ENCODE results near the gene PPP1R3G. TPM values are rescaled to one million over a fixed set of nuclear protein-coding genes. Genes with fewer than 3 reads are reported as not detected.
A peak's percentile ranks its signal among the peaks of the same experiment; 100 is the strongest.

PPP1R3G gene
- total and polyA plus RNA-seq, 8 donors, result 0.17 to 1.4 (median 1.0) TPM

DNA sequence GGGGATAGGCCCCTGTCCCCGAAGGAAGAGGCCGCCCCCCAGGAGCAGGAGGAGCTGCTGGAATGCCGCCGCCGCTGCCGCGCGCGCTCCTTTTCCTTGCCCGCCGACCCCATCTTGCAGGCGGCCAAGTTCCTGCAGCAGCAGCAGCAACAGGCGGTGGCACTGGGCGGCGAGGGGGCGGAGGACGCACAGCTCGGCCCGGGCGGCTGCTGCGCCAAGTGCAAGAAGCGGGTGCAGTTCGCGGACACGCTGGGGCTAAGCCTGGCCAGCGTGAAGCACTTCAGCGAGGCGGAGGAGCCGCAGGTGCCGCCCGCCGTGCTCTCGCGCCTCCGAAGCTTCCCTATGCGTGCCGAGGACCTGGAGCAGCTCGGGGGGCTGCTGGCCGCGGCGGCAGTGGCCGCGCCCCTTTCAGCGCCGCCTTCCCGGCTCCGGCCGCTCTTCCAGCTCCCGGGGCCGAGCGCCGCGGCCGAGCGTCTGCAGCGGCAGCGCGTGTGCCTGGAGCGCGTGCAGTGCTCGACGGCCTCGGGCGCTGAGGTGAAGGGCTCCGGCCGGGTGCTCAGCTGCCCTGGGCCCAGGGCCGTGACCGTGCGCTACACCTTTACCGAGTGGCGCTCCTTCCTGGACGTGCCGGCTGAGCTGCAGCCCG lies 630 bp downstream of the PPP1R3G start:
- Histone ChIP-seq H3K4me1 (peaks cover 0 to 35% of the 10 kb centered on the region in 2 donors), H3K27me3 (peaks cover 15 to 70% of the 10 kb centered on the region in 2 donors), H3K27ac (peak overlapping the region in 1 of 2 donors; percentile 26), H3K9me3 (no peaks in the 10 kb centered on the region), H3K36me3 (no peaks in the 10 kb centered on the region), H3K4me3 (peak overlapping the region; percentile 53 to 56)
- TF ChIP-seq, protein P1, sequence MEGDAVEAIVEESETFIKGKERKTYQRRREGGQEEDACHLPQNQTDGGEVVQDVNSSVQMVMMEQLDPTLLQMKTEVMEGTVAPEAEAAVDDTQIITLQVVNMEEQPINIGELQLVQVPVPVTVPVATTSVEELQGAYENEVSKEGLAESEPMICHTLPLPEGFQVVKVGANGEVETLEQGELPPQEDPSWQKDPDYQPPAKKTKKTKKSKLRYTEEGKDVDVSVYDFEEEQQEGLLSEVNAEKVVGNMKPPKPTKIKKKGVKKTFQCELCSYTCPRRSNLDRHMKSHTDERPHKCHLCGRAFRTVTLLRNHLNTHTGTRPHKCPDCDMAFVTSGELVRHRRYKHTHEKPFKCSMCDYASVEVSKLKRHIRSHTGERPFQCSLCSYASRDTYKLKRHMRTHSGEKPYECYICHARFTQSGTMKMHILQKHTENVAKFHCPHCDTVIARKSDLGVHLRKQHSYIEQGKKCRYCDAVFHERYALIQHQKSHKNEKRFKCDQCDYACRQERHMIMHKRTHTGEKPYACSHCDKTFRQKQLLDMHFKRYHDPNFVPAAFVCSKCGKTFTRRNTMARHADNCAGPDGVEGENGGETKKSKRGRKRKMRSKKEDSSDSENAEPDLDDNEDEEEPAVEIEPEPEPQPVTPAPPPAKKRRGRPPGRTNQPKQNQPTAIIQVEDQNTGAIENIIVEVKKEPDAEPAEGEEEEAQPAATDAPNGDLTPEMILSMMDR (IDR thresholded peaks at IDR 0.05), result no peak
- ATAC-seq, result peak; percentile 41
- intact Hi-C loops (cut with DNase I), result no loop called here
- DNase-seq, result peak in 2 of 4 donors; percentile 40 to 43

DNA sequence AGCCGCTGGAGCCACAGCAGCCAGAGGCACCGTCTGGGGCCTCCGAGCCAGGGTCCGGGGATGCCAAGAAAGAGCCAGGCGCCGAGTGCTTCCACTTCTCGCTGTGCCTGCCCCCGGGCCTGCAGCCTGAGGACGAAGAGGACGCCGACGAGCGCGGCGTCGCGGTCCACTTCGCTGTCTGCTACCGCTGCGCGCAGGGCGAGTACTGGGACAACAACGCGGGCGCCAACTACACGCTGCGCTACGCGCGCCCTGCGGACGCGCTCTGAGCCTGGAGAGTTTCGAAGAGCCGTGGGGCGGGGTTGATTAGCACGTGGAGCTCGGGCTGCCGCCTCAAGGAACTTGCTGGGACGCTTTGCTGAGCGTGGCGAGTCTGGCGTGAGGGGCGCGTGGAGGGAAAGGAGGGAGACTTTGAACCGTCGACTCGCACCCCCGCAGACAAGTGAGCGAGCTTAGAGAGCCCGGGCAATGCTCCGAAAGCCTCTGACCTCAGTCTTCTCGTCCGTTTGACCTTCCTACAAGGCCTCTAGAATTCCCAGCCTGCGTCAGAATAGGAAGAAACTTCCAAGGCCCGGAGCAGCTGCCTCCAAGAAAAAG lies 1.3 kb downstream of the PPP1R3G start:
- no peaks in the 10 kb centered on the region for H3K36me3 ChIP-seq
- no peak for ATAC-seq
- peaks cover 0 to 35% of the 10 kb centered on the region in 2 donors for H3K4me1 ChIP-seq
- H3K27ac ChIP-seq, result no peak overlapping the region
- peaks cover 15 to 72% of the 10 kb centered on the region in 2 donors for H3K27me3 ChIP-seq
- no peaks in the 10 kb centered on the region for H3K9me3 ChIP-seq
- intact Hi-C loops (cut with DNase I), result no loop called here
- TF ChIP-seq, protein P1 (IDR thresholded peaks at IDR 0.05), result no peak
- peak in 1 of 4 donors; percentile 19 for DNase-seq
- peak overlapping the region; percentile 53 to 56 for H3K4me3 ChIP-seq

DNA sequence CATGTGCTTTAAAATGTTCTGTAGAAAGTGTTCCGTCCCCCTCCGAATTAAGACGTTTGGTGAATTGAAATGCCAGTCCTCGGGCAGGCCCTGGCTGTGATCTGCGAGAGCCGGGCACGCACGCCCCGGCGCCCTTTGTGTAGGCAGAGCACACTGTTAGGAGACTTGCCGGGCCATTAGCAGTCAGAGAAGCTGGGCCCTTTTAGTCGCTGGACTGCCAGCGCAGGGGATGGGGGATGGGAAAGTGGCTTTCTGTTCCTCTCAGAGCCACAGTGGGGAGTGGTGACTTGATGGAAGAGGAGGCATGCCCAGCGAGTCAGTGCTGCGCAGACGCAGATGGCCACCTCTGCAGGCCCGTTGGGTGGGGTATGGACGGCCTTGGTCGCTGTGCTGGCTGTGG lies 2.2 kb downstream of the PPP1R3G start:
- peak in 2 of 4 donors; percentile 12 to 56 for DNase-seq
- TF ChIP-seq, protein P1 (IDR thresholded peaks at IDR 0.05), result no peak
- intact Hi-C loops (cut with DNase I), result no loop called here
- Histone ChIP-seq H3K27me3 (peaks cover 15 to 72% of the 10 kb centered on the region in 2 donors), H3K27ac (no peak overlapping the region), H3K9me3 (no peaks in the 10 kb centered on the region), H3K4me1 (peaks cover 0 to 35% of the 10 kb centered on the region in 2 donors), H3K36me3 (no peaks in the 10 kb centered on the region), H3K4me3 (no peak overlapping the region)
- ATAC-seq, result no peak

DNA sequence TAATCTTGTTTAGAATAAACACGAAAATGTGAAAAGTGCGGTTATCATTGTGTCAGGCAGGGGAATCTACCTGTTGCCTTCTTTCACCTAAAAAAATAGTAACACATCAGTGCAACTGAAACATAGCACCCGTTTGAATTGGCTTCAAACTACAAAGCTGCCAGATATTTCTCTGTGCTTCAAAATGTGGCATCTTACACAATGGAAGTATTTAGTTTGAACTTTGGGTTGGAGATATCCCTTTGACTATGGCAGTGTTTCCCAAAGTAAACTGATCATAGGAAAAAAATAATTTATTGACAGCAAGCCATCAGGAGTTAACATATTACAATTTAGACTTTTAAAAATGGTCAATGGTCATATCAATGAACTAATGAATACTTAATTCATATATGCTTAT lies 3.6 kb downstream of the PPP1R3G start:
- intact Hi-C loops (cut with DNase I), result no loop called here
- no peaks in the 10 kb centered on the region for H3K36me3 ChIP-seq
- ATAC-seq, result no peak

More for the DNA sequence above, 3.6 kb downstream of the PPP1R3G start:
- Histone ChIP-seq H3K27ac (no peak overlapping the region), H3K27me3 (peaks cover 15 to 62% of the 10 kb centered on the region in 2 donors), H3K4me1 (peaks cover 0 to 34% of the 10 kb centered on the region in 2 donors), H3K9me3 (no peaks in the 10 kb centered on the region), H3K4me3 (no peak overlapping the region)
- TF ChIP-seq, protein P1 (IDR thresholded peaks at IDR 0.05), result no peak
- DNase-seq, result no peak

All from left lung (tissue), 10 donors.